OCI-LY1 (cell line): Measurements from ENCODE around the gene AICDA.

Experiments used
- H2AFZ ChIP-seq: fragments of 200-600 bp; sonication (generic), shearing (Covaris generic); 2 replicates; pipeline ENCODE4 v1.6.0; 2014; ENCODE audit warnings: antibody characterized with exemption, mild to moderate bottlenecking, low read length
- H3F3A ChIP-seq: fragments of 200-600 bp; sonication (generic), shearing (Covaris generic); 2 replicates; pipeline ENCODE4 v1.6.0; 2014; ENCODE audit warnings: mild to moderate bottlenecking, antibody characterized with exemption, low read length, moderate library complexity; ENCODE audit not compliant: insufficient read depth
- H3K27ac ChIP-seq: fragments of 200-600 bp; sonication (generic); 2 replicates; pipeline ENCODE4 v1.5.1; 2014; ENCODE audit warnings: low read length, mixed run types, mild to moderate bottlenecking, low read depth; ENCODE audit not compliant: poor library complexity, severe bottlenecking
- H3K27me3 ChIP-seq: fragments of 200-600 bp; sonication (generic); 2 replicates; pipeline ENCODE4 v1.6.0; 2014; ENCODE audit warnings: antibody characterized with exemption, mild to moderate bottlenecking, low read length, moderate library complexity; ENCODE audit not compliant: insufficient read depth
- H3K36me3 ChIP-seq: fragments of 200-600 bp; sonication (generic); 2 replicates; pipeline ENCODE4 v1.6.1; 2014; ENCODE audit warnings: mild to moderate bottlenecking, antibody characterized with exemption, low read length, moderate library complexity, mixed read lengths; ENCODE audit not compliant: insufficient read depth
- H3K4me1 ChIP-seq: fragments of 200-600 bp; sonication (generic); 2 replicates; pipeline ENCODE4 v1.5.1; 2014; ENCODE audit warnings: mild to moderate bottlenecking, low read length, moderate library complexity; ENCODE audit not compliant: insufficient read depth, severe bottlenecking
- H3K4me2 ChIP-seq: fragments of 200-600 bp; sonication (generic), shearing (Covaris generic); 2 replicates; pipeline ENCODE4 v1.6.1; 2014; ENCODE audit warnings: low read length
- H3K4me3 ChIP-seq: fragments of 200-600 bp; sonication (generic); 2 replicates; pipeline ENCODE4 v1.5.1; 2014; ENCODE audit warnings: low read length, low read depth, mild to moderate bottlenecking, mixed read lengths; ENCODE audit not compliant: poor library complexity, severe bottlenecking
- H3K79me2 ChIP-seq: fragments of 200-600 bp; shearing (Covaris generic); 2 replicates; pipeline ENCODE4 v1.6.1; 2016; ENCODE audit warnings: mixed run types, low read length, mixed read lengths; ENCODE audit not compliant: insufficient read depth
- H3K9ac ChIP-seq: fragments of 200-600 bp; sonication (generic), shearing (Covaris generic); 2 replicates; pipeline ENCODE4 v1.6.1; 2014; ENCODE audit warnings: mild to moderate bottlenecking, low read length, mixed read lengths
- H3K9me2 ChIP-seq: fragments of 200-600 bp; sonication (generic), shearing (Covaris generic); 2 replicates; pipeline ENCODE4 v1.6.1; 2014; ENCODE audit warnings: low read depth, mild to moderate bottlenecking, low read length, mixed read lengths
- H3K9me3 ChIP-seq: fragments of 200-600 bp; shearing (Covaris generic); 2 replicates; pipeline ENCODE4 v1.6.1; 2014; ENCODE audit warnings: low read length, mixed read lengths
- H4K20me1 ChIP-seq: fragments of 200-600 bp; sonication (generic), shearing (Covaris generic); 2 replicates; pipeline ENCODE4 v1.6.0; 2016; ENCODE audit warnings: mild to moderate bottlenecking, low read length; ENCODE audit not compliant: insufficient read depth
- EZH2 ChIP-seq: fragments of 200-600 bp; sonication (generic), shearing (Covaris generic); IDR thresholded peaks from 2 replicates; pipeline ENCODE4 v1.8.0; 2017; ENCODE audit warnings: borderline replicate concordance, mixed run types, mild to moderate bottlenecking, antibody characterized with exemption, low read length, moderate library complexity, mixed read lengths
- TF ChIP-seq, protein P1 (sequence below): fragments of 200-600 bp; sonication (generic), shearing (Covaris generic); IDR thresholded peaks from 2 replicates; pipeline ENCODE4 v1.5.1; 2017; ENCODE audit warnings: mild to moderate bottlenecking, antibody characterized with exemption, low read length, moderate library complexity, mixed read lengths

Gene AICDA

DNA sequence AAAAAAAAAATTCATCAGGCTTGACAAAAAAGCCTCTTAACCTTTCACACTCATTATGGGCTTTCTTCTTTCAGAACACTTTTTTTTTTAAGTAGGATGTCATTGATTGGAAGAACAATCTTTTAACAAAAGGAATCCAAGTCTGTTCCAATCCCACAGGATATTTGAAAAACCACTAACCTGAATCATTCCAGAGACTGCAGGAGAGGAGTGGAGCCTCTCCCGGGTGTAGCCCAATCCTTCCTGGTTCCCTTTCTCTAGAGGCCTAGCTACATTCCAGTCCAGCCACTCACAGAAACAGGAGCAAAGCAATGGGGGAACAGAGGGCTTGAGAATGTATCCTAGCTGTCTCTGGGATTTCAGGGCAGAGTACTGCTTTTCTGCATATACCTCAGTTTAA, 45.7 kb upstream of the AICDA start:
- Histone ChIP-seq H3K27me3 (no peaks in the 10 kb centered on the region), H3K9me2 (no peaks in the 10 kb centered on the region), H3K27ac (no peak overlapping the region), H3K9me3 (no peaks in the 10 kb centered on the region), H3K4me3 (no peak overlapping the region), H3K79me2 (no peaks in the 10 kb centered on the region), H3K36me3 (no peaks in the 10 kb centered on the region), H2AFZ (no peak overlapping the region), H3K9ac (no peak overlapping the region), H3F3A (no peaks in the 10 kb centered on the region), H3K4me2 (no peak overlapping the region), H3K4me1 (peaks cover 10% of the 10 kb centered on the region), H4K20me1 (no peaks in the 10 kb centered on the region)
- TF ChIP-seq, protein P1, sequence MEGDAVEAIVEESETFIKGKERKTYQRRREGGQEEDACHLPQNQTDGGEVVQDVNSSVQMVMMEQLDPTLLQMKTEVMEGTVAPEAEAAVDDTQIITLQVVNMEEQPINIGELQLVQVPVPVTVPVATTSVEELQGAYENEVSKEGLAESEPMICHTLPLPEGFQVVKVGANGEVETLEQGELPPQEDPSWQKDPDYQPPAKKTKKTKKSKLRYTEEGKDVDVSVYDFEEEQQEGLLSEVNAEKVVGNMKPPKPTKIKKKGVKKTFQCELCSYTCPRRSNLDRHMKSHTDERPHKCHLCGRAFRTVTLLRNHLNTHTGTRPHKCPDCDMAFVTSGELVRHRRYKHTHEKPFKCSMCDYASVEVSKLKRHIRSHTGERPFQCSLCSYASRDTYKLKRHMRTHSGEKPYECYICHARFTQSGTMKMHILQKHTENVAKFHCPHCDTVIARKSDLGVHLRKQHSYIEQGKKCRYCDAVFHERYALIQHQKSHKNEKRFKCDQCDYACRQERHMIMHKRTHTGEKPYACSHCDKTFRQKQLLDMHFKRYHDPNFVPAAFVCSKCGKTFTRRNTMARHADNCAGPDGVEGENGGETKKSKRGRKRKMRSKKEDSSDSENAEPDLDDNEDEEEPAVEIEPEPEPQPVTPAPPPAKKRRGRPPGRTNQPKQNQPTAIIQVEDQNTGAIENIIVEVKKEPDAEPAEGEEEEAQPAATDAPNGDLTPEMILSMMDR = no peak
- TF ChIP-seq EZH2 = no peak

DNA sequence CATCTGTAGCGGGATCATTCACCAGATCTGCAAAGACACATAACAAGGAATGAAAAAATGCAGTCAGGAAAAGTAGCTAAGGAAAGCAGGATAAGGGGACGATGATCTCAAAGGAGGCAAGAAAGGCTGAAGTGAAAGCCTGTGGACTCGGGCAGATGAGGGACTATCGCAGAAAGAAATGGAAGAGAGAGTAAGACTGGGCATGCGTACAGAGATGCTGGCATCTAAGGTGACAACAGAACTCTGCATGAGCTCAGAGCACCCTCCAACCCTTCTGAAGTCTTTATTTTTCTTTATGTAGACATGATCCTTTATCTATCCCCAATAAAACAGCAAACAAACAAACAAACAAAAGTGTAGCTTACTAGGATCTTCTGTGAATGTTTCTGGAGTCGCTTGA, 42.8 kb upstream of the AICDA start:
- no peaks in the 10 kb centered on the region for H3K79me2 ChIP-seq
- no peaks in the 10 kb centered on the region for H3K36me3 ChIP-seq
- H3F3A ChIP-seq = no peaks in the 10 kb centered on the region
- peak overlapping the region; percentile 83 for H2AFZ ChIP-seq
- H3K9me3 ChIP-seq = no peaks in the 10 kb centered on the region
- H3K4me3 ChIP-seq = no peak overlapping the region
- TF ChIP-seq, protein P1 = no peak
- TF ChIP-seq EZH2 = no peak
- H3K27me3 ChIP-seq = no peaks in the 10 kb centered on the region
- H3K27ac ChIP-seq = peak overlapping the region; percentile 30
- H3K4me1 ChIP-seq = peaks cover 10% of the 10 kb centered on the region
- no peaks in the 10 kb centered on the region for H4K20me1 ChIP-seq
- no peak overlapping the region for H3K4me2 ChIP-seq
- H3K9me2 ChIP-seq = no peaks in the 10 kb centered on the region
- no peak overlapping the region for H3K9ac ChIP-seq

- Histone ChIP-seq H3K79me2 (no peaks in the 10 kb centered on the region), H3K9ac (peak overlapping the region; percentile 1; the same call in 1 of the 2 replicates), H3K36me3 (no peaks in the 10 kb centered on the region), H3K4me1 (peaks cover 48% of the 10 kb centered on the region), H3K4me3 (no peak overlapping the region), H3F3A (peaks cover 8% of the 10 kb centered on the region; the same call in 1 of the 2 replicates), H3K27me3 (no peaks in the 10 kb centered on the region), H4K20me1 (no peaks in the 10 kb centered on the region), H3K9me3 (no peaks in the 10 kb centered on the region), H3K9me2 (no peaks in the 10 kb centered on the region), H3K4me2 (peak overlapping the region; percentile 35; the same call in 1 of the 2 replicates), H2AFZ (peak overlapping the region; percentile 51), H3K27ac (peak overlapping the region; percentile 70)
- TF ChIP-seq, protein P1 = no peak
- no peak for TF ChIP-seq EZH2
Measured at GRCh38 chr12:8648576-8649205, 36.0 kb upstream of the AICDA start.
